Measurements from ENCODE around the gene CHMP4B.

DNA sequence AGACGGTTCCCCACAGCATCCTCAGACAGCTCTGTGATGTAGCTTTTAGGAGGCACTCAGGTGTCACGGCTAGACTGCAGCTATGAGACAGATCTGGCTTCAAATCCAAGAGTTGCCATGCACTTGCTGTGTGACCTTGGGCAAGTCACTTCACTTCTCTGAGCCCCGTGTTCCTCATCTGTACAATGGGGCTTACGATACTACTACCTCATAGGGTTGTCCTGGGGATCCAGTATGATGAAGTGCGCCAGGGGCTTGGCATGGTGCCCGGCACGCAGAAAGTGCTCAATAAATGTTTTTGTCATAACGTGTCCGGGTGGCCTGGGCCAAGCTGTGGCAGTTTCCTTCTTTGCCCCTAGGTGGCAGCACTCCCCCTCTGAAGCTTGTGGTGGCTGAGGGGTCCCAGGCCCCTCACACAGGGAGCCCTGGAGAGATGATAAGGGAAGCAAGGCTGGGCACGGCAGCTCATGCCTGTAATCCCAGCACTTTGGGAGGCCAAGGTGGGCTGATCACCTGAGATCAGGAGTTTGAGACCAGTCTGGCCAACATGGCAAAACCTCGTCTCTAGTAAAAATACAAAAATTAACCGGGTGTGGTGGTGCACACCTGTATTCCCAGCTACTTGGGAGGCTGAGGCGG lies 19.1 kb upstream of the CHMP4B start:
- TF ChIP-seq TAF1 (IDR thresholded peaks at IDR 0.05; ENCODE audit: borderline replicate concordance, insufficient read depth, low read length): no peak
- no peak for TF ChIP-seq SIN3A (IDR thresholded peaks at IDR 0.05; ENCODE audit: borderline replicate concordance, insufficient read depth, low read length)
- TF ChIP-seq POLR2AphosphoS5 (IDR thresholded peaks at IDR 0.05; ENCODE audit: low read depth, low read length): no peak
- TF ChIP-seq REST (IDR thresholded peaks at IDR 0.05; ENCODE audit: insufficient read depth in 1 of 2, low read depth in 2 of 2, low read length in 2 of 2): no peak
